Right cardiac atrium (tissue), 5 donors: Measurements from ENCODE around the gene TTC12. TPM values are rescaled to one million over a fixed set of nuclear protein-coding genes. Genes with fewer than 3 reads are reported as not detected.

ENCODE experiments used
- polyA plus RNA-seq: library from polyadenylated mRNA; stranded (reverse); fragments of 200-250 nt; gene quantifications from one replicate; pipeline ENCODE4 v1.2.3, GENCODE V29; 2013
- total RNA-seq, 4 donors: library from RNA; stranded (reverse); fragmentation: NEBNext Ultra II Directional; extraction: Animal tissue kit (Norgen Biotek cat#: 25700); gene quantifications; one replicate each; pipeline ENCODE4 v1.2.1, GENCODE V29; 2021
- donor health status: healthy with polysubstance abuse.
- donor health status: DM: no; HTN: yes; CAD: no.
- donor health status: DM: no; HTN: no; CAD: no.
- donor health status: DM: no; HTN: yes; CAD: no; lungs with severe emphysema.
- donor health status: DM: yes; HTN: yes; CAD: no.

The TTC12 gene
- total and polyA plus RNA-seq, 5 donors: 5.0 to 10.9 (median 5.4) TPM

Other genes starting within 250 kb of the TTC12 start
- gene ANKK1, start 73.2 kb downstream of the TTC12 start, total RNA-seq: under 1 TPM in 1 of 4 donors, not detected in 3; 0.23 TPM
- gene ANKK1, start 73.2 kb downstream of the TTC12 start, polyA plus RNA-seq: 0.14 TPM
- not detected for gene DRD2, start 160.8 kb downstream of the TTC12 start, total RNA-seq
- gene DRD2, start 160.8 kb downstream of the TTC12 start, polyA plus RNA-seq: 0.05 TPM